Kidney epithelial cell (primary cell): ENCODE measurements around the gene KCNK10. TPM values are rescaled to one million over a fixed set of nuclear protein-coding genes. Genes with fewer than 3 reads are reported as not detected.

Source experiments
- DNase-seq: peaks from one replicate; pipeline ENCODE4 v3.0.0-alpha.2; 2010; ENCODE audit warnings: low read depth
- H3K27me3 ChIP-seq: 2 replicates; pipeline ENCODE4 v1.6.0; 2011; ENCODE audit warnings: low read length; ENCODE audit not compliant: control insufficient read depth, insufficient read depth
- H3K36me3 ChIP-seq: 2 replicates; pipeline ENCODE4 v1.5.1; 2011; ENCODE audit warnings: low read length; ENCODE audit not compliant: control insufficient read depth, insufficient read depth
- H3K4me3 ChIP-seq: 2 replicates; pipeline ENCODE4 v1.5.1; 2011; ENCODE audit warnings: low read depth, mild to moderate bottlenecking, control low read depth, low read length
- total RNA-seq: library from RNA; depleted of rRNA; stranded (reverse); fragments of >200 nt; gene quantifications from 2 replicates; pipeline ENCODE4 v1.2.3, GENCODE V29; 2015
- TF ChIP-seq, protein P1 (sequence below): IDR thresholded peaks from 2 replicates; pipeline ENCODE4 v1.5.1; 2011; ENCODE audit warnings: mild to moderate bottlenecking, moderate library complexity, low read length, control low read depth, inconsistent platforms; ENCODE audit not compliant: insufficient read depth, poor library complexity, severe bottlenecking

The KCNK10 gene
- total RNA-seq, 1 donor from 2014 or later = 0.04 TPM

DNA sequence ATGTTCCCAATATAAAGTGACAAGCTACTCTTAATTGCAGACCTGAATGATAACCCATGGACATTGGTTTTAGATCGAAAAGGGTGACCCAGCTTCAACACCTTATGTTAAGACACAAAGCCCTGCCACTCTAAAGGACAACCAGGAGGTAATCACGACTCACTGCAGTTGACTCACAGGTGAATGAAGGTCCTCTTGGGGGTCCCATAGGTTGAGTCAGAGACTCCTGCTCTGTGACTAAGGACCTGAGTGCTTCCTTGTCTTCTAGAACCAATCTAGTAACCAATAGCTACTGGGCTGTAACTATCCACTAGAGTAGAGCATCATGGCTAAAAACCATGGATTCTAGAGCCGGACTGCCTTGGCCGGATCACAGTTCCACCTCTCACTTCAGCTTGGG, 73.8 kb downstream of the KCNK10 start:
- Histone ChIP-seq H3K27me3 (no peaks in the 10 kb centered on the region), H3K4me3 (no peak overlapping the region), H3K36me3 (no peaks in the 10 kb centered on the region)
- TF ChIP-seq, protein P1, sequence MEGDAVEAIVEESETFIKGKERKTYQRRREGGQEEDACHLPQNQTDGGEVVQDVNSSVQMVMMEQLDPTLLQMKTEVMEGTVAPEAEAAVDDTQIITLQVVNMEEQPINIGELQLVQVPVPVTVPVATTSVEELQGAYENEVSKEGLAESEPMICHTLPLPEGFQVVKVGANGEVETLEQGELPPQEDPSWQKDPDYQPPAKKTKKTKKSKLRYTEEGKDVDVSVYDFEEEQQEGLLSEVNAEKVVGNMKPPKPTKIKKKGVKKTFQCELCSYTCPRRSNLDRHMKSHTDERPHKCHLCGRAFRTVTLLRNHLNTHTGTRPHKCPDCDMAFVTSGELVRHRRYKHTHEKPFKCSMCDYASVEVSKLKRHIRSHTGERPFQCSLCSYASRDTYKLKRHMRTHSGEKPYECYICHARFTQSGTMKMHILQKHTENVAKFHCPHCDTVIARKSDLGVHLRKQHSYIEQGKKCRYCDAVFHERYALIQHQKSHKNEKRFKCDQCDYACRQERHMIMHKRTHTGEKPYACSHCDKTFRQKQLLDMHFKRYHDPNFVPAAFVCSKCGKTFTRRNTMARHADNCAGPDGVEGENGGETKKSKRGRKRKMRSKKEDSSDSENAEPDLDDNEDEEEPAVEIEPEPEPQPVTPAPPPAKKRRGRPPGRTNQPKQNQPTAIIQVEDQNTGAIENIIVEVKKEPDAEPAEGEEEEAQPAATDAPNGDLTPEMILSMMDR = no peak
- DNase-seq = no peak

DNA sequence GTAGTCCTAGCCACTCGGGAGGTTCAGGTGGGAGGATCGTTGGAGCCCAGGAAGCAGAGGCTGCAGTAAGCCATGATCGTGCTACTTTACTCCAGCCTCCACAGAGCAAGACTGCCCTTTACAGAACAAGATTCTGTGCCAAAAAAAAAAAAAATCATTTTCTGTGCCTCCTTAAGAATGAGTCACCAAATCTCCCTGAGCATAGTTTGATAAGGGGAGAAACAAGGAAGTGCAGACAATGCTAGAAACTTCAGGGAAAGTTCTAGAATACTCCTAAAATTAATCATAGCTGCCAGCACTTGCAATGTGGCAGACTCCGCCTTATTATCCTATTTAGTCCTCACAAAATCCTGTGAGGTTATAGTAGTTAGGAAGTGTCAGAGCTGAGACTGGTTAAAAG, 74.5 kb downstream of the KCNK10 start:
- Histone ChIP-seq H3K27me3 (no peaks in the 10 kb centered on the region), H3K36me3 (no peaks in the 10 kb centered on the region), H3K4me3 (no peak overlapping the region)
- DNase-seq = no peak
- TF ChIP-seq, protein P1 = no peak

DNA sequence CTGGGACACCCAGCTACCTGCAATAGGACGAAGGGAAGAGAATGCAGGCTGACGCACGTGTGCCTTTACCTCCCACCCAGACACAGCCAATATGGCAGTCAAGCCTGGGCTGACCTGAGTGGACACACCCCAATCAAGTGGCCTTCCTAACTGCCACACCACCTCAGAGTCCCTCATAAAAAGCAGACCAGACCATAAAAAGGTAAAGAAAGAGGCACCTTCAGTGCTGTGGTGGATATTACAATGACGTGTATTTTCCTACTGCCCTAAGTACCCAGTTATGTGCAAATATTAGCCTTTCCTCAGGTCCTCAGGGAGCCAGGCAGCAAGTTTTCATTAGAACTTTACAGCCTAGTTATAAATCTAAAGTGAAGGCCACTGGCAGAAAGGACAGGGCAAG, 75.8 kb downstream of the KCNK10 start:
- Histone ChIP-seq H3K36me3 (no peaks in the 10 kb centered on the region), H3K27me3 (no peaks in the 10 kb centered on the region), H3K4me3 (no peak overlapping the region)
- TF ChIP-seq, protein P1 = no peak
- no peak for DNase-seq

DNA sequence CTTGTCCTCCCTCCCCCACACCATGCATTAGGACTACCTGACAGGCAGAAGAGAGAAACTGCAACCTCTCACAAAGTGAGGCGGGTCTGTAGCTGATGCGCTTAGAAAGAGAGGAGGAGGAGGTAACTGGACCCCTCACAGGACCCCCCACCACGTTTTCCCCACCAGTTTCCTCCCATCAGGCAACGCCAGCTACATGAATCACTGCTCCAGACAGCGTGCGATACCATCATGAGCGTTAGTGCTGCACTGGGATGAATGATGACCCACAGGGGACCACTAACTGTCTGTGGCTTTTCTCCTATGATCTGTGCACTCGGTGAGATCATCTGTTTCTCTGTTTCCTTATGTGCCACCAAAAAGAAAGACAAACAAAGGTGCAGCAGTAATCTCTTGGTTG, 77.7 kb downstream of the KCNK10 start:
- Histone ChIP-seq H3K4me3 (no peak overlapping the region), H3K27me3 (no peaks in the 10 kb centered on the region), H3K36me3 (no peaks in the 10 kb centered on the region)
- no peak for DNase-seq
- TF ChIP-seq, protein P1 = no peak

DNA sequence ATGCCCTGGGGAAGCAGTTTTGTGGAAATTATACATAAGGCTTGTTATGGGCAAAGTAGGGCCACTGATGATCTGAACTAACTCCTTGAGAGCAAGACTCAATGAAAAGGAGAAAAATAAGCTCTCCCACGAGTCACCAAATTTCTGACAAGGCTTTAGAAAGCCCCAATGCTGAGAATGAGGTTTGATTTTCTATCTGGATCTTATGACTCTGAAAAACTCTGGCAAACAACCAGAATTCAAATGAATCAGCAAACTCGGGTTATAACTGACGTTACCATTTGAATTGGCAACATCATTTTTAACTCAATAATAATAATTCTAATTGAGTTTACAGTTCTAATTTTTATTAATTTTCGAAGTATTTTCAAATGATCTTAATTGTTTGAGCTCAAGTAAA, 79.1 kb downstream of the KCNK10 start:
- H3K36me3 ChIP-seq = no peaks in the 10 kb centered on the region
- H3K4me3 ChIP-seq = no peak overlapping the region
- TF ChIP-seq, protein P1 = no peak
- DNase-seq = no peak
- H3K27me3 ChIP-seq = no peaks in the 10 kb centered on the region

DNA sequence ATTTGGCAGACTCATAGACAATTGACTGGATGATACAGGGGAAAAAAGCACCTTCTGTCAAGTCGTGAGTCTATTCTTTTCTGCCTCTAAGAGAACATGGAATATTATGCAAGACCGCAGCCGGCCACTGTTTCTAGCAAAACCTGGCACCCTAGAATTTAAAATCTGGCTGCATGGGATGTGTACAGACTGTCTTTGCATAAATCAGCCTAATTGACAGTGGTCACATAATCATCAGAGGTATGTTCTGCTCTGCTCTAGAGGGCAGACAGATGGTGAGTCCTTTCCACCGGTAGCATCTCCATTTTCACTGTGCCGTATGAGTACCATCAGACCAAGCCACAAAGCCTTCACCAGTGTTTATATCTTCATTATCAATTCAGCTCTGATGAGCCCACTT, 80.6 kb downstream of the KCNK10 start:
- H3K36me3 ChIP-seq = no peaks in the 10 kb centered on the region
- no peaks in the 10 kb centered on the region for H3K27me3 ChIP-seq
- TF ChIP-seq, protein P1 = no peak
- DNase-seq = no peak
- no peak overlapping the region for H3K4me3 ChIP-seq
